H9 (cell line): ENCODE measurements around the gene ZNF587B. TPM values are rescaled to one million over a fixed set of nuclear protein-coding genes. Genes with fewer than 3 reads are reported as not detected.

Experiments
- DNase-seq: peaks from one replicate; pipeline ENCODE4 v3.0.0-alpha.2; 2017
- H2AFZ ChIP-seq: one replicate; pipeline ENCODE4 v1.6.1; 2013; ENCODE audit warnings: mild to moderate bottlenecking, low read length, control low read depth, moderate library complexity
- H2AK5ac ChIP-seq: 2 replicates; pipeline ENCODE4 v1.6.1; 2013; ENCODE audit warnings: low read length, control low read depth, mixed read lengths; ENCODE audit not compliant: insufficient read length
- H2BK120ac ChIP-seq: one replicate; pipeline ENCODE4 v1.6.1; 2013; ENCODE audit warnings: low read depth, mild to moderate bottlenecking, low read length, control low read depth, inconsistent platforms; ENCODE audit not compliant: poor library complexity, severe bottlenecking
- H2BK12ac ChIP-seq: 2 replicates; pipeline ENCODE4 v1.6.1; 2013; ENCODE audit warnings: low read length, control low read depth, mixed read lengths, low read depth; ENCODE audit not compliant: insufficient read length
- H2BK15ac ChIP-seq: 2 replicates; pipeline ENCODE4 v1.6.1; 2013; ENCODE audit warnings: low read depth, low read length, control low read depth
- H2BK20ac ChIP-seq: one replicate; pipeline ENCODE4 v1.6.1; 2013; ENCODE audit warnings: low read depth, mild to moderate bottlenecking, low read length, control low read depth, inconsistent platforms; ENCODE audit not compliant: poor library complexity, severe bottlenecking
- H2BK5ac ChIP-seq: 2 replicates; pipeline ENCODE4 v1.6.1; 2013; ENCODE audit warnings: low read length, control low read depth, mixed read lengths; ENCODE audit not compliant: insufficient read length
- H3K14ac ChIP-seq: 2 replicates; pipeline ENCODE4 v1.6.1; 2013; ENCODE audit warnings: low read length, control low read depth; ENCODE audit not compliant: insufficient read depth
- H3K18ac ChIP-seq: 2 replicates; pipeline ENCODE4 v1.6.1; 2013; ENCODE audit warnings: low read depth, mild to moderate bottlenecking, mixed read lengths, low read length, control low read depth; ENCODE audit not compliant: insufficient read length
- H3K23ac ChIP-seq: 2 replicates; pipeline ENCODE4 v1.6.1; 2013; ENCODE audit warnings: low read length, control low read depth, mixed read lengths, low read depth; ENCODE audit not compliant: insufficient read length
- H3K23me2 ChIP-seq: 2 replicates; pipeline ENCODE4 v1.6.1; 2013; ENCODE audit warnings: low read depth, mild to moderate bottlenecking, mixed read lengths, low read length, control low read depth; ENCODE audit not compliant: insufficient read length, poor library complexity, severe bottlenecking
- H3K27ac ChIP-seq: 2 replicates; pipeline ENCODE4 v1.5.1; 2013; ENCODE audit warnings: low read length, control low read depth, mixed read lengths, low read depth; ENCODE audit not compliant: insufficient read length
- H3K27me3 ChIP-seq: 2 replicates; pipeline ENCODE4 v1.6.1; 2013; ENCODE audit warnings: low read length, control low read depth, inconsistent platforms; ENCODE audit not compliant: insufficient read depth
- H3K4ac ChIP-seq: 2 replicates; pipeline ENCODE4 v1.6.1; 2013; ENCODE audit warnings: low read depth, mild to moderate bottlenecking, control low read depth, inconsistent platforms, low read length, moderate library complexity
- H3K4me1 ChIP-seq: 2 replicates; pipeline ENCODE4 v1.6.1; 2013; ENCODE audit warnings: low read length, control low read depth, inconsistent platforms; ENCODE audit not compliant: insufficient read depth
- H3K4me2 ChIP-seq: 2 replicates; pipeline ENCODE4 v1.6.1; 2013; ENCODE audit warnings: low read length, control low read depth, mixed read lengths; ENCODE audit not compliant: insufficient read length, insufficient read depth
- H3K56ac ChIP-seq: 2 replicates; pipeline ENCODE4 v1.6.1; 2013; ENCODE audit warnings: low read depth, mild to moderate bottlenecking, mixed read lengths, low read length, control low read depth; ENCODE audit not compliant: insufficient read length
- H3K79me1 ChIP-seq: 2 replicates; pipeline ENCODE4 v1.6.1; 2013; ENCODE audit warnings: low read depth, mild to moderate bottlenecking, moderate library complexity, low read length, control low read depth, inconsistent platforms; ENCODE audit not compliant: insufficient read depth, poor library complexity, severe bottlenecking
- H3K79me2 ChIP-seq: 2 replicates; pipeline ENCODE4 v1.6.1; 2013; ENCODE audit warnings: low read length, control low read depth, inconsistent platforms; ENCODE audit not compliant: insufficient read depth
- H3K9ac ChIP-seq: 2 replicates; pipeline ENCODE4 v1.6.1; 2013; ENCODE audit warnings: low read length, control low read depth, mixed read lengths; ENCODE audit not compliant: insufficient read length; ENCODE audit errors: extremely low read depth
- H3K9me3 ChIP-seq: one replicate; pipeline ENCODE4 v1.6.1; 2013; ENCODE audit warnings: low read depth, low read length, inconsistent platforms; ENCODE audit not compliant: control insufficient read depth
- H3T11ph ChIP-seq: one replicate; pipeline ENCODE4 v1.6.1; 2013; ENCODE audit warnings: mild to moderate bottlenecking, low read length, control low read depth, inconsistent platforms
- H4K20me1 ChIP-seq: one replicate; pipeline ENCODE4 v1.6.1; 2013; ENCODE audit not compliant: control insufficient read depth, insufficient read length, insufficient read depth
- H4K5ac ChIP-seq: 2 replicates; pipeline ENCODE4 v1.6.1; 2013; ENCODE audit warnings: low read depth, mild to moderate bottlenecking, mixed read lengths, low read length, control low read depth; ENCODE audit not compliant: insufficient read length
- H4K8ac ChIP-seq: replicated peaks from 2 replicates; pipeline ENCODE4 v1.6.1; 2013; ENCODE audit warnings: low read length, control low read depth, mixed read lengths, low read depth; ENCODE audit not compliant: insufficient read length
- H4K91ac ChIP-seq: 2 replicates; pipeline ENCODE4 v1.6.1; 2013; ENCODE audit warnings: low read depth, mild to moderate bottlenecking, moderate library complexity, mixed read lengths, low read length, control low read depth; ENCODE audit not compliant: insufficient read length
- H3K27ac Mint-ChIP-seq, 3 experiments: 2 replicates in 2 of 3; 3 replicates in 1 of 3; pipeline ENCODE4 v1.8.0; 2020 to 2021; ENCODE audit warnings: mixed read lengths in 3 of 3, mild to moderate bottlenecking in 1 of 3, moderate library complexity in 1 of 3
- H3K27me3 Mint-ChIP-seq: 2 replicates; pipeline ENCODE4 v1.8.0; 2021; ENCODE audit warnings: low read depth, mild to moderate bottlenecking, moderate library complexity, mixed read lengths
- H3K36me3 Mint-ChIP-seq, 3 experiments: 2 replicates in 2 of 3; 3 replicates in 1 of 3; pipeline ENCODE4 v1.8.0; 2020 to 2021; ENCODE audit warnings: low read depth in 3 of 3, mixed read lengths in 3 of 3; ENCODE audit not compliant: insufficient read depth in 1 of 3
- H3K4me1 Mint-ChIP-seq, 2 experiments: 2 replicates each; pipeline ENCODE4 v1.8.0; 2020; ENCODE audit warnings: mixed read lengths in 2 of 2
- H3K4me3 Mint-ChIP-seq, 2 experiments: 2 replicates in 1 of 2; 3 replicates in 1 of 2; pipeline ENCODE4 v1.8.0; 2020 to 2021; ENCODE audit warnings: mild to moderate bottlenecking in 2 of 2, mixed read lengths in 2 of 2, moderate library complexity in 1 of 2
- H3K9me3 Mint-ChIP-seq, 2 experiments: 2 replicates in 1 of 2; 3 replicates in 1 of 2; pipeline ENCODE4 v1.8.0; 2020; ENCODE audit warnings: mild to moderate bottlenecking in 2 of 2, mixed read lengths in 2 of 2, moderate library complexity in 1 of 2
- WGBS: extraction: QIAGEN DNeasy Blood & Tissue Kit; methylation state at CpG from one replicate; pipeline ENCODE4 v1.1.7; 2013; ENCODE audit warnings: missing lambda C conversion rate, low lambda C conversion rate, mixed read lengths; ENCODE audit not compliant: insufficient read length; ENCODE audit errors: extremely low coverage; 5-methylcytosine and 5-hydroxymethylcytosine counted together
- total RNA-seq: library from RNA; stranded (reverse); gene quantifications from 2 replicates; pipeline ENCODE4 v1.2.1, GENCODE V29; 2021
- TF ChIP-seq, protein P1 (sequence below): fragments of 200-600 bp; sonication (generic); conservative IDR thresholded peaks from 3 replicates; pipeline ENCODE4 v1.8.0; 2021; ENCODE audit warnings: antibody characterized with exemption, mild to moderate bottlenecking

The ZNF587B gene
- total RNA-seq, 1 experiment from 2014 or later = 45.2 TPM

DNA sequence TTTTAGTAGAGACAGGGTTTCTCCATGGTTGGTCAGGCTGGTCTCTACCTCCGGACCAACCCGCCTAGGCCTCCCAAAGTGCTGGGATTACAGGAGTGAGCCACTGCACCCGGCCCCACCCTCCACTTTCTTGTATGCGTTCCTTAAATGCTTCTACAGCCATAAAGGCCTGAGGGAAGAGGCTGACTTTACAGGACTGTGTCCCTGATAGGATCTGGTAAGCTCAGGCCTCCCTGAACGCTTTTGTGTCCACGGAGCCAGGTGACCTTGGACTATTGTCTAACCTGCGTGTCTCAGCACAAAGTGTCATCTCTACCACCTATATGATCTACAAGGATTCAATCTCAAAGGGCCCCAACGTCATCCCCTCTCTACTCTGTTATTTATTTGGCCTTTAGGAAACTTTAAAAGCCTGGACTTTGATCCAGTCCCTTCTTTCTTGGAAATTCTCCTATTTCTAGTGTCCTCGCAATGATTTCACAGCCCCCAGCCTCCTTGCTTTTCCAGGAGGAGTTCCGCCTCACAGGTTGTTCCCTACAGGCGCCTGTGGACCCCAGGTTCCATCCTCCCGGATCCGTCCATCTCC lies 16.1 kb upstream of the ZNF587B start:
- H3K4me1 Mint-ChIP-seq = peaks cover 22 to 24% of the 10 kb centered on the region in 2 experiments
- Histone ChIP-seq H4K5ac (no peak overlapping the region), H3K79me1 (peaks cover 3% of the 10 kb centered on the region), H3K4me1 (no peaks in the 10 kb centered on the region), H2AFZ (no peak overlapping the region), H2BK120ac (no peak overlapping the region), H3K79me2 (0 out of 2 replicates have a peak, but pooled peaks cover 2% of the 10 kb centered on the region), H3K4ac (no peak overlapping the region), H2BK20ac (no peak overlapping the region), H3K23ac (no peak overlapping the region), H2BK5ac (no peak overlapping the region), H3K9me3 (no peaks in the 10 kb centered on the region), H4K8ac (no peak overlapping the region), H3K14ac (no peak overlapping the region), H3K27me3 (no peaks in the 10 kb centered on the region), H4K20me1 (no peaks in the 10 kb centered on the region), H4K91ac (no peak overlapping the region), H2BK15ac (no peak overlapping the region), H3K23me2 (peaks cover 7% of the 10 kb centered on the region), H2BK12ac (no peak overlapping the region), H3K9ac (peak overlapping the region; percentile 93), H2AK5ac (no peak overlapping the region), H3T11ph (no peak overlapping the region), H3K4me2 (peak overlapping the region; percentile 95), H3K18ac (no peak overlapping the region), H3K56ac (no peak overlapping the region), H3K27ac (no peak overlapping the region)
- peak overlapping the region; percentile 96 for H3K4me3 Mint-ChIP-seq
- peak overlapping the region; percentile 77 to 94 (median 92) for H3K27ac Mint-ChIP-seq
- H3K36me3 Mint-ChIP-seq = peaks cover 16 to 36% (median 31%) of the 10 kb centered on the region in 3 experiments; a peak in 6 of 7 replicates
- H3K27me3 Mint-ChIP-seq = no peaks in the 10 kb centered on the region
- WGBS = no CpG with 5 or more reads among the region's 13 CpGs
- TF ChIP-seq, protein P1, sequence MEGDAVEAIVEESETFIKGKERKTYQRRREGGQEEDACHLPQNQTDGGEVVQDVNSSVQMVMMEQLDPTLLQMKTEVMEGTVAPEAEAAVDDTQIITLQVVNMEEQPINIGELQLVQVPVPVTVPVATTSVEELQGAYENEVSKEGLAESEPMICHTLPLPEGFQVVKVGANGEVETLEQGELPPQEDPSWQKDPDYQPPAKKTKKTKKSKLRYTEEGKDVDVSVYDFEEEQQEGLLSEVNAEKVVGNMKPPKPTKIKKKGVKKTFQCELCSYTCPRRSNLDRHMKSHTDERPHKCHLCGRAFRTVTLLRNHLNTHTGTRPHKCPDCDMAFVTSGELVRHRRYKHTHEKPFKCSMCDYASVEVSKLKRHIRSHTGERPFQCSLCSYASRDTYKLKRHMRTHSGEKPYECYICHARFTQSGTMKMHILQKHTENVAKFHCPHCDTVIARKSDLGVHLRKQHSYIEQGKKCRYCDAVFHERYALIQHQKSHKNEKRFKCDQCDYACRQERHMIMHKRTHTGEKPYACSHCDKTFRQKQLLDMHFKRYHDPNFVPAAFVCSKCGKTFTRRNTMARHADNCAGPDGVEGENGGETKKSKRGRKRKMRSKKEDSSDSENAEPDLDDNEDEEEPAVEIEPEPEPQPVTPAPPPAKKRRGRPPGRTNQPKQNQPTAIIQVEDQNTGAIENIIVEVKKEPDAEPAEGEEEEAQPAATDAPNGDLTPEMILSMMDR = no peak
- peaks cover 0 to 2% of the 10 kb centered on the region in 2 experiments; a peak in 1 of 5 replicates for H3K9me3 Mint-ChIP-seq
- no peak for DNase-seq
